SHP77 treated with DMSO at 0.1 percent for 48 hours (cell line): ENCODE data around the gene ST3GAL3.

Experiments used
- DNase-seq: peaks from one replicate; lab custom pipeline; 2025; lab: John Stamatoyannopoulos, UW

The ST3GAL3 gene

GRCh38 chr1:43786960-43787359 lies 79.6 kb downstream of the ST3GAL3 start:
- DNase-seq = no peak

DNA sequence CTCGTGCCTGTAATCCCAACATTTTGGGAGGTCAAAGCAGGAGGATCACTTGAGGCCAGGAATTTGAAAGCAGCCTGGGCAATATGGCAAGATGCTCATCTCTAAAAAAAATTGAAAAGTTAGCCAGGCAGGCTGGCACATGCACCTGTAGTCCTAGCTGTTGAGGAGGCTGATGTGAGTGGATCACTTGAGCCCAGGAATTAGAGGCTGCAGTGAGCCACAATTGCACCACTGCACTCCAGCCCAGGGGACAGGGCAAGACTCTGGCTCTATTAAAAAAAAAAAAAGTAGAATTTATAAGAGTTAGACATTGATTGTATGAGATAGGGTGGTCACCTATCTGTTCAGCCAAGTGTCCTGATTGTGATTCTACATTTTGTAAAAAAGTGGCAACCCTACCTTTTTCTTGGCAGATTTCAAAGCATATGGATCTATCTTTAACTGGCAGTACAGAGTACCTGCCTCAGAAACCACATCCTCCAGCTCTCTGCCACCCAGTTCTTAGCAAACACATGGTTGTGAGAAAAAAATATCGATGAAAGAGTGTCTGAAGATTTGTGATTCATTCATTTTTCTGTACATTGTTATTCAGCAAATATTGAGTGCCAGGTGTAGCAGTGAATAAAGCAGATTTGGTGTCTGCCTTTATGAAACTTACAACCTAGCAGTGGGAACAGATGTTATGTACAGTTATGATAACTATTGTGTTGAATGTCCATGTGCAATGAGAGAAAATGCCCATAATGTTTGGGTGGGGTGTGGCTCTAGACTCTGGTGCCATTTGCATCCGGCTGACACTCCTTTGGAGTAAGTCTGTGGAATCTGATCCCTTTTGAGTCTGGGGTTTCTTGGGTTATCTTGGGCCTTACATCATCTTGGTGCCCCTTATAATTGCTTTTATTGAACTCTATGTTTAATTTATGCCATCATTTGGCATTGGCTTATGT lies 82.5 kb downstream of the ST3GAL3 start:
- DNase-seq = no peak

DNA sequence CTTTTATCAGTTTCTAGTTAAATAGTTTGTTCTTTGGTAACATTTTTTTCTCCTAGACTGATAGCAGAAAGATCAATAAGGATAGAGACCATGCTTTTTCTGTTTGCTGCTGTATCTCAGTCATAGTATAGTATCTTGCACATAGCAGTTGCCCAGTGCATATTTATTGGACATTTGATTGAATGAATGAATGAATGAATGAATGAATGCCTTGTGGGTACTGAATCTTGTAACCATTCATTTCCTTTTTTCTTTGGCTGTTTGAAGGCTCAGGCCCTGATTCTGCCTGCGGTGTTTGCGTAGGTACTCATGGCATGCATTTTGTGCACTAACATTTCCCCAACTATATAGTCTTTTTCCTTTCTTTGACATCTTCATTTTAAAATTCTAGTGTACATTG lies 83.9 kb downstream of the ST3GAL3 start:
- no peak for DNase-seq

- DNase-seq = no peak
These were observed 88.8 kb downstream of the ST3GAL3 start for GRCh38 chr1:43796111-43796581.

DNA sequence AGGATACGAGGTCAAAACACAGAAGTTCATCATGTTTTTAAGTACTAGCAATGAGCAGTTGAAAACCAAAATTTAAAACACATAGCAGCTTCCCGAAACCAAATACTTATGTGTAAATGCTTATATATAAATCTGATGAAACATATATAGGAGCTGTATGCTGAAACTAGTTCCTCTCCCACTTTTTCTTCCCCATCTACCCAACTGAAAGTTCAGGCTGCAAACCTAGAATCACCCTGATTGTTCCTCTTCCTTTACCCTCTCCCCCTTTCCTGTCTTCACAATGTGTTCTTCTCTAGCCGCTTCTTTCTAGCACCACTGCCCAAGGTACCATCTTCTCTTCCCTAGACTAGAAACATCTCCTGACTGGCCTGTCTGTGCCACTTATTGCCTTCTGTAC lies 90.6 kb downstream of the ST3GAL3 start:
- no peak for DNase-seq

GRCh38 chr1:43799656-43800635 lies 92.6 kb downstream of the ST3GAL3 start:
- no peak for DNase-seq

DNA sequence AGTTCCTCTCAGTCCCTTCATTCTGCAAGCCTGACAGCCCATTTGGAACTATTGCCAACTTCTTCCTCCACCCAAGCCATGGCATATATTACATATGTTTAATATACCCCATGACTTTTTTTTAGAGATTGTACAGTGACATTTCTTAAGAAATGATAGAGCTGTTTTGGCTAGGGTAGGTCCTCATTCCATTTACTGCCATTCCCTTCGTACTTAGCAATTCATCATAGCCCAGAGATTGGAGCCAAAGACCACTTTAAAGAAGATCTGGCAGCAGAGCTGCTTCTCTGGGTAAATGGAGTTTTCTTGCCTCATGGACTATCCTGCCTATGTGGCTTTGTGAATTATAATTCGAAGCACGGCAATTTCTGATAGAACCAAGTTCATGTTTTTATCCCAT lies 93.4 kb downstream of the ST3GAL3 start:
- DNase-seq = no peak

DNA sequence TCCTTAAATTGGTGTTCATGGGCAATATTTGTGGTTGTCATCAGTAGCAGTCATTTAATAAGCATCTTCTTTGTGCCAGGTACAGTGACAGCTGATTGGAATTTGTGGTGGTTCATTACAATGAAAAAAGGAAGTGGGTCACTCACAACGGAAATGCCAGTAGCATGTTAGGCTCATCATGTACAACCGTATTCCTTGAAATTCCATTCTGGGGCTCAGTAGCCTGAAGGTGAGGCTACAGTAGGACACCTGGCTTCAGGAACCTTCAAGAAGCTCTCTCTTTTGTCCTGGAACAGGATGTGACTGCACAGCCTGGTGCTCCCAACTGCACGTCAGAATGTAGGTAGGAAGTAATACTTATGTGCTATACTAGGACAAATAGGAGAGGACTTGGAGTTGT lies 93.9 kb downstream of the ST3GAL3 start:
- no peak for DNase-seq

GRCh38 chr1:43802356-43802980 lies 95.1 kb downstream of the ST3GAL3 start:
- DNase-seq = no peak

- no peak for DNase-seq
These were observed 95.8 kb downstream of the ST3GAL3 start for GRCh38 chr1:43803105-43803504.

DNA sequence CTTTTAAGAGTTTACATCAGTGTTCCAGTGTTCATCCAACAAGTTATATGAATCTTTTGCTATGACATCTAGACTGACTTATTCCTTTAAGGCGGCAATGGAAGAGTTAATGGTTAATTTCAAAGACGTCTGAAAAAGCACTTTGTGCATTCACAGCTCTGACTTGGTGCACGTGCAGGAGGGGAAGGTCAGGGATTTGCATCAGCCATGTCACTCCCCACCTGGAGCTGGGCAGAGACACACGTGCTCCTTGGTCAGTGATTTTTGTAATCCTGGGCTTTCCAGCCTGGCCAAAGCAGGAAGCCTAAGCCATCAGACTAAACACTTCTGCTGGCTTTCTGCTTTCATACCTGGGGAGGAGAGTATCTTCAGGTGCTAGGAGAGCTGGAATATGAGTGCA lies 96.3 kb downstream of the ST3GAL3 start:
- DNase-seq = no peak

GRCh38 chr1:43804569-43804968 lies 97.2 kb downstream of the ST3GAL3 start:
- DNase-seq = no peak

DNA sequence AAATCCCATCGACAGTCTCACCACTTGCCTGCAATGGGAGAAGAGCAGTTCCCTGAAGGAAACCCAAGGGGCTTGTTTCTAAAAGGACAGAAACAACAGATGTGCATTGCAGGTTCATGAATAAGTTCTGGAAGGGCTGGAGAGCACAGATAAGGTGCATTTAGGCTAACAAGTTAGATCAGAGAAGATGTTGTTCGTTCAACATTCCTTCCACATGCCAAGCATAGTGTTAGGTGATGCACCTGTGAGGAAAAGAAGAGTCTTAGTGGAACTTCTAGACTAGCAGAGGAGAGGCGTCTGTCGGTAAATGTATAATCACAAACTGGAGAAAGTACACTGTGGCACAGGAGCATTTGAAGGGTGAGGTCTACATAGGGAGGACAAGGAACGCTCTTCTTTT lies 98.0 kb downstream of the ST3GAL3 start:
- DNase-seq = no peak

DNA sequence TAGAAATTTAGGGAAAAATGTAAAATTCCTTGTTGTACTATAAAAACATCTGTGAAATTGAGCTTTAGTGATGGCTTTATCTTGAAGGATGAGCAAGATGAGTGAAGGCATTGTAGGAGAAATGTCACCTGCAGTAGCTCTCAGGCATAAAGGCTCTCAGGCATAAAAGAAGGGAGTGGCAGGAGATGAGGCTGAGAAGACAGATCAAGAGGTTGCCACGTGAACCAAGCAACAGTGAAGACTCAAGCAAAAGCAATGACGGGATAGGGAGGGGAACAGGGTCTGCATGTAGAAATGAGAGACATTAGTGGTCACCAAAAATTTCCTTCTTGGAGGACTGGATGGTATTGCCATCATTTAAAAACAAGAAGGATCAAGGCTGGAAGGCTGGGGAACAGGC lies 98.8 kb downstream of the ST3GAL3 start:
- DNase-seq = no peak

- DNase-seq = no peak
These were observed 101.8 kb downstream of the ST3GAL3 start for GRCh38 chr1:43809097-43809673.

- no peak for DNase-seq
These were observed 105.2 kb downstream of the ST3GAL3 start for GRCh38 chr1:43812579-43812978.

DNA sequence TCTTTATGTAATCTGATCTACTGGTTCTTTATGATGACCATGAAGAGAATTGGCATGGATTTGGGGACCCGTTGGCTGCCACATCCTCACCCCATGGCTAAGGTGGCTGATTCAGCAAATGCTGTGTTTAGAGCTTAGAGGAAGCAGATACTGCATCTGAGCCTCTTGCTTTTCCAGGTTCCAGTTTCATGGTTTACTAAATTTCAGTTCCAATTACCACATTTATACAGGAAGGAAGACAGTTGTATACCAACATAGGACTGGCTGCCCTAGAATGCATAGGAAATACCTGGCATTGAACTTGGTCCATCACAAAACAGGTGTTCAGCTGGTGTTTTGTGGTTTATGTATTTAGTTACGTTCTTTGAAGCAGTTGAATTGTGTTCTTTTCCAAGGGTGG lies 107.1 kb downstream of the ST3GAL3 start:
- DNase-seq = no peak

DNA sequence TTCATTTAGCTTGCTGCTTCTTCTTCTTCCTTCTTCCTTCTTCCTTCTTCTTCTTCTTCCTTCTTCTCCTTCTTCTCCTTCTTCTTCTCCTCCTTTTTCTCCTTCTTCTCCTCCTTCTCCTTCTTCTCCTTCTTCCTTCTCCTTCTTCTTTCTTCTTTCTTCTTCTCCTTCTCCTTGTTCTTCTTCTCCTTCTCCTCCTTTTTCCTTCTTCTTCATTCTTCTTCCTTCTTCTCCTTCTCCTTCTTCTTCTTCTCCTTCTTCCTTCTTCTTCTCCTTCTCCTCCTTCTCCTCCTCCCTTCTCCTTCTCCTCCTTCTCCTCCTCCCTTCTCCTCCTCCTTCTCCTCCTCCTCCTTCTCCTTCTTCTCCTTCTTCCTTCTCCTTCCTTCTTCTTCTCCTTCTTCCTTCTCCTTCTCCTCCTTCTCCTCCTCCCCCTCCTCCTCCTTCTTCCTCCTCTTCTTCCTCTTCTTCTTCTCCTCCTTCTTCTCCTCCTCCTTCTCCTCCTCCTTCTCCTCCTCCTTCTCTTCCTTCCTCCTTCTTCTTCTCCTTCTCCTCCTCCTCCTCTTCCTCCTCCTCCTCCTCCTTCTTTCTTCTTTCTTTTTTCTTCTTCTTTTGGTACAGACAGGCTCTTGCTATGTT lies 110.1 kb downstream of the ST3GAL3 start:
- no peak for DNase-seq

- DNase-seq = no peak
These were observed 111.4 kb downstream of the ST3GAL3 start for GRCh38 chr1:43818691-43819090.

DNA sequence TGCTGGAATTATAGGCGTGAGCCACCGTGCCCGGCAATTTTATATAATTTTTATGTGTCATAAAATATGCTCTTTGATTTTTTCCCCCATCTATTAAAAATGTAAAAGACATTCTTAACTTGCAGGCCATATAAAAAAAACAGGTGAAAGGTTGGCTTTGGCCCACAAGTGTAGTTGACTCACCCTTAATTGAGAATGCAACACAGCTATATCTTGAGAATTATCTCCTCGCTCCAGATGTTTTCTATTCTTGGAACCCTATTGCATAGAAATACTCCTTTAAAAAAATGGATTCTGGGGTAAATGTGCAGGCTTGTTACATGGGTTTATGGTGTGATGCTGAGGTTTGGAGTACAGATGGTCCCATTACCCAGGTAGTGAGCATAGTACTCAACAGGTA lies 112.0 kb downstream of the ST3GAL3 start:
- DNase-seq = no peak

- DNase-seq = no peak
These were observed 114.1 kb downstream of the ST3GAL3 start for GRCh38 chr1:43821471-43821870.
